ENCODE data around the gene COL4A2.

GRCh38 chr13:110349239-110349638, 42.2 kb downstream of the COL4A2 start:
- TF ChIP-seq ZNF248 (tag by site-specific recombination; IDR thresholded peaks at IDR 0.05): no peak
- TF ChIP-seq ZNF639 (tag by site-specific recombination; IDR thresholded peaks at IDR 0.05): no peak
- no peak for TF ChIP-seq CTCF (tag by site-specific recombination; IDR thresholded peaks at IDR 0.05)
- no peak for TF ChIP-seq ZBTB8A (tag by site-specific recombination; IDR thresholded peaks at IDR 0.05)
- no peak for TF ChIP-seq ZNF747 (tag by site-specific recombination; IDR thresholded peaks at IDR 0.05)
